ENCODE results near the gene RIT1.

Gene RIT1

GRCh38 chr1:155911156-155912055 lies at the start of gene RIT1:
TSS of gene RIT1 (minus strand) at chr1:155911349. CDS start at chr1:155910761, 588 bp downstream.
- DNase-seq (ENCODE audit: low spot score): peak; percentile 83

GRCh38 chr1:155960081-155960745 lies 49.1 kb upstream of the RIT1 start:
- no peak for DNase-seq (ENCODE audit: low spot score)

GRCh38 chr1:155957411-155957915 lies 46.3 kb upstream of the RIT1 start:
- no peak for DNase-seq (ENCODE audit: low spot score)

- DNase-seq (ENCODE audit: low spot score): no peak
These were observed 43.5 kb upstream of the RIT1 start for GRCh38 chr1:155954645-155955044.

- DNase-seq (ENCODE audit: low spot score): no peak
These were observed 41.3 kb upstream of the RIT1 start for GRCh38 chr1:155952505-155952890.

- no peak for DNase-seq (ENCODE audit: low spot score)
These were observed 40.8 kb upstream of the RIT1 start for GRCh38 chr1:155951753-155952504.

- DNase-seq (ENCODE audit: low spot score): no peak
These were observed 39.7 kb upstream of the RIT1 start for GRCh38 chr1:155950829-155951228.

GRCh38 chr1:155947741-155948140 lies 36.6 kb upstream of the RIT1 start:
- DNase-seq (ENCODE audit: low spot score): no peak

GRCh38 chr1:155947292-155947691 lies 36.1 kb upstream of the RIT1 start:
- no peak for DNase-seq (ENCODE audit: low spot score)

- DNase-seq (ENCODE audit: low spot score): no peak
These were observed 35.6 kb upstream of the RIT1 start for GRCh38 chr1:155946633-155947219.

- no peak for DNase-seq (ENCODE audit: low spot score)
These were observed 33.3 kb upstream of the RIT1 start for GRCh38 chr1:155944444-155944799.

GRCh38 chr1:155942578-155943141 lies 31.5 kb upstream of the RIT1 start:
- no peak for DNase-seq (ENCODE audit: low spot score)

GRCh38 chr1:155941845-155942531 lies 30.8 kb upstream of the RIT1 start:
- no peak for DNase-seq (ENCODE audit: low spot score)

GRCh38 chr1:155940993-155941844 lies 30.1 kb upstream of the RIT1 start, which contains the start of gene RXFP4:
TSS of gene RXFP4 (plus strand) at chr1:155941638. CDS start at chr1:155941710, 72 bp downstream.
- DNase-seq (ENCODE audit: low spot score): no peak

GRCh38 chr1:155940482-155940992 lies 29.4 kb upstream of the RIT1 start:
- no peak for DNase-seq (ENCODE audit: low spot score)

GRCh38 chr1:155938220-155938627 lies 27.1 kb upstream of the RIT1 start:
- peak; percentile 66 for DNase-seq (ENCODE audit: low spot score)

GRCh38 chr1:155934936-155935590 lies 23.9 kb upstream of the RIT1 start:
- no peak for DNase-seq (ENCODE audit: low spot score)

- DNase-seq (ENCODE audit: low spot score): peak; percentile 97
These were observed 23.2 kb upstream of the RIT1 start, which contains the start of gene KHDC4 for GRCh38 chr1:155934097-155934935. TSS of gene KHDC4 (minus strand) at chr1:155934413. CDS start at chr1:155934373, 40 bp downstream.
